Liver (tissue), 9 donors: ENCODE data around the gene MARCHF3. TPM values are rescaled to one million over a fixed set of nuclear protein-coding genes. Genes with fewer than 3 reads are reported as not detected.

Experiments
- DNase-seq: peaks from one replicate; pipeline ENCODE4 v3.0.0-alpha.2; 2017; ENCODE audit warnings: low spot score
- H3K27ac ChIP-seq, 2 donors: one replicate each; pipeline ENCODE4 v1.7.0; 2013; ENCODE audit warnings: inconsistent platforms in 2 of 2, low read length in 2 of 2, control low read depth in 1 of 2, low read depth in 1 of 2, mild to moderate bottlenecking in 1 of 2
- H3K27me3 ChIP-seq, 4 donors: one replicate each; pipeline versions ENCODE4 v1.6.1 to v1.7.0; 2013; ENCODE audit warnings: low read length in 3 of 4, inconsistent platforms in 1 of 4, mild to moderate bottlenecking in 1 of 4, moderate library complexity in 1 of 4; ENCODE audit not compliant: control insufficient read depth in 4 of 4, insufficient read depth in 4 of 4
- H3K36me3 ChIP-seq, 4 donors: one replicate each; pipeline versions ENCODE4 v1.6.1 to v1.7.0; 2013; ENCODE audit warnings: low read length in 3 of 4, mild to moderate bottlenecking in 3 of 4, low read depth in 1 of 4, moderate library complexity in 1 of 4; ENCODE audit not compliant: control insufficient read depth in 4 of 4, insufficient read depth in 3 of 4
- H3K4me1 ChIP-seq, 4 donors: one replicate each; pipeline versions ENCODE4 v1.6.1 to v1.7.0; 2013; ENCODE audit warnings: low read length in 3 of 4, mild to moderate bottlenecking in 3 of 4, moderate library complexity in 1 of 4; ENCODE audit not compliant: control insufficient read depth in 4 of 4, insufficient read depth in 4 of 4
- H3K4me3 ChIP-seq, 3 donors: one replicate each; pipeline versions ENCODE4 v1.6.1 to v1.7.0; 2013; ENCODE audit warnings: low read length in 3 of 3, control low read depth in 1 of 3, low read depth in 1 of 3, mild to moderate bottlenecking in 1 of 3
- H3K9ac ChIP-seq, 2 donors: one replicate each; pipeline ENCODE4 v1.7.0; 2013; ENCODE audit warnings: low read length in 2 of 2, mild to moderate bottlenecking in 2 of 2, moderate library complexity in 2 of 2, control low read depth in 1 of 2, low read depth in 1 of 2
- H3K9me3 ChIP-seq, 4 donors: one replicate each; pipeline versions ENCODE4 v1.6.1 to v1.7.0; 2013; ENCODE audit warnings: low read length in 3 of 4; ENCODE audit not compliant: control insufficient read depth in 4 of 4
- EGR1 ChIP-seq, 2 donors: IDR thresholded peaks; 2 replicates each; pipeline ENCODE4 v1.6.1; 2016 to 2018; ENCODE audit warnings: antibody characterized with exemption in 2 of 2, low read depth in 2 of 2
- FOXA1 ChIP-seq: IDR thresholded peaks from 2 replicates; pipeline ENCODE4 v1.6.1; 2016; ENCODE audit warnings: antibody characterized with exemption
- FOXA2 ChIP-seq: IDR thresholded peaks from 2 replicates; pipeline ENCODE4 v1.6.1; 2016; ENCODE audit warnings: antibody characterized with exemption
- GABPA ChIP-seq, 2 donors: IDR thresholded peaks in 1 of 2; conservative IDR thresholded peaks in 1 of 2; 2 replicates each; pipeline ENCODE4 v1.6.1; 2016; ENCODE audit warnings: antibody characterized with exemption in 2 of 2, mild to moderate bottlenecking in 1 of 2, moderate library complexity in 1 of 2
- HNF4A ChIP-seq, 2 donors: conservative IDR thresholded peaks; 2 replicates each; pipeline ENCODE4 v1.6.1; 2016; ENCODE audit warnings: antibody characterized with exemption in 2 of 2, mild to moderate bottlenecking in 2 of 2
- HNF4G ChIP-seq: IDR thresholded peaks from 2 replicates; pipeline ENCODE4 v1.6.1; 2016; ENCODE audit warnings: antibody characterized with exemption
- NR2F2 ChIP-seq: IDR thresholded peaks from 2 replicates; pipeline ENCODE4 v1.6.1; 2016; ENCODE audit warnings: antibody characterized with exemption
- RAD21 ChIP-seq, 2 donors: IDR thresholded peaks; 2 replicates each; pipeline ENCODE4 v1.6.1; 2016; ENCODE audit warnings: antibody characterized with exemption in 2 of 2, mild to moderate bottlenecking in 2 of 2
- RXRA ChIP-seq, 2 donors: IDR thresholded peaks; 2 replicates each; pipeline ENCODE4 v1.6.1; 2017 to 2018; ENCODE audit warnings: antibody characterized with exemption in 2 of 2, mild to moderate bottlenecking in 1 of 2
- SP1 ChIP-seq: IDR thresholded peaks from 2 replicates; pipeline ENCODE4 v1.6.1; 2018; ENCODE audit warnings: antibody characterized with exemption, mild to moderate bottlenecking
- TAF1 ChIP-seq: conservative IDR thresholded peaks from 2 replicates; pipeline ENCODE4 v1.6.1; 2016; ENCODE audit warnings: antibody characterized with exemption, mild to moderate bottlenecking
- YY1 ChIP-seq: IDR thresholded peaks from 2 replicates; pipeline ENCODE4 v1.6.1; 2016; ENCODE audit warnings: antibody characterized with exemption, mild to moderate bottlenecking
- WGBS: extraction: QIAGEN DNeasy Blood & Tissue Kit; methylation state at CpG from one replicate; pipeline ENCODE4 v1.1.7; 2013; 5-methylcytosine and 5-hydroxymethylcytosine counted together
- polyA plus RNA-seq, 2 donors: library from polyadenylated mRNA; stranded (reverse) in 1 of 2; unstranded in 1 of 2; fragments of 200-250 nt in 1 of 2; fragments of >200 nt in 1 of 2; fragmentation: Nextera tagmentation in 1 of 2; extraction: Ambion mirVana in 1 of 2; gene quantifications; one replicate each; pipeline versions ENCODE4 v1.2.1 to v1.2.3, GENCODE V29; 2013 to 2015
- total RNA-seq, 2 donors: library from RNA; depleted of rRNA; stranded (reverse); fragments of >200 nt; gene quantifications; one replicate each; pipeline ENCODE4 v1.2.3, GENCODE V29; 2014
- TF ChIP-seq, protein P1 (sequence below): IDR thresholded peaks from 2 replicates; pipeline ENCODE4 v1.6.1; 2016; ENCODE audit warnings: antibody characterized with exemption
- TF ChIP-seq, protein P2 (sequence below): IDR thresholded peaks from 2 replicates; pipeline ENCODE4 v1.6.1; 2016; ENCODE audit warnings: antibody characterized with exemption, mild to moderate bottlenecking
- TF ChIP-seq, protein P3 (sequence below): fragments of 150-350 bp; IDR thresholded peaks from 2 replicates; pipeline ENCODE4 v1.5.1; 2017; ENCODE audit warnings: improper control_type of control experiment, low read depth, low read length; ENCODE audit not compliant: missing input control
- TF ChIP-seq, protein P4 (sequence below): IDR thresholded peaks from 2 replicates; pipeline ENCODE4 v1.6.1; 2016; ENCODE audit warnings: antibody characterized with exemption
- donor health status: healthy.
- donor health status: healthy.
- donor health status: healthy.
- donor health status: healthy.
- donor health status: healthy.

The MARCHF3 gene
- total and polyA plus RNA-seq, 4 donors = 0.93 to 51.0 (median 1.4) TPM

DNA sequence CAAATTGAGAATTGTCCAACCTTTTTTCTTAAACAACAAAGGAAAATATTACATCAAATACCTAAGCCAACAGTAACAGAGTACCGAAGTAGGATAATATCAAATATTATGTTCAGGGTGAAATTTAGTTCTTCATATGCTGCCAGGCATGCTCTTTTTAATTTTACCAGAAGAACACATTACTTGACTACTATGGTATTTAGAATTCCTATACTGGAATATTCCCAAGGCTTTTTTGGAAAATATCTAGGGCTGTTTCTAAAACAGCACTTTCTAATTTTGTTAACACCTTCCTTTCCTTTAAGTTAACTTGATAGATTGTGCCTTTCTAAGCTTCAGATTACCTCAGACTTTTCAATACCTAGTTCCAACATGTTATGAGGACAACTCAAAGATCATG, 48.7 kb downstream of the MARCHF3 start:
- no peaks in the 10 kb centered on the region for H3K4me1 ChIP-seq
- DNase-seq = no peak
- H3K36me3 ChIP-seq = no peaks in the 10 kb centered on the region
- no peak overlapping the region for H3K4me3 ChIP-seq
- H3K9me3 ChIP-seq = no peaks in the 10 kb centered on the region
- H3K9ac ChIP-seq = no peak overlapping the region
- H3K27ac ChIP-seq = no peak overlapping the region
- TF ChIP-seq HNF4A (conservative IDR thresholded peaks at IDR 0.05) = no peak
- no peaks in the 10 kb centered on the region for H3K27me3 ChIP-seq
- 96% methylated on average over 1 of the region's 1 CpG for WGBS

DNA sequence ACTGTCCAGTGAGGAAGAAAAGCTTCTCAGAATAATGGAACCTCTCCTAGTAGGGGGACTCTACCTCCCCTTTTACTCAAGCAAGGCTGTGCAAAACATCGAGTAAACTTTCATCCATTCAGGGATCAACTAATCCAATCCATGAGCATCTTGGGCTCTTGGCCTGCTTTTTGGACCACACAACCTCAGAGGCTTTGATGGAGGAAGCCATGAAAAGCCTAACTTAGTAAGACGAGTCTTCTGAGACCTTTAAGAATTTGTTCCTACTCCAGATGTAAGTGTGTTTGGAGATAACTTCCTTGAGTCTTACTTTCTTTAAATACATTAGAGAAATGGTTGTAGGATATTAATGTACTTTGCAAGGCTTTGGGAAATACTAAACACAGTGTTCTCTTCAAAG, 49.1 kb downstream of the MARCHF3 start:
- Histone ChIP-seq H3K9ac (no peak overlapping the region), H3K4me1 (no peaks in the 10 kb centered on the region), H3K4me3 (no peak overlapping the region), H3K9me3 (no peaks in the 10 kb centered on the region), H3K36me3 (no peaks in the 10 kb centered on the region), H3K27ac (no peak overlapping the region), H3K27me3 (no peaks in the 10 kb centered on the region)
- TF ChIP-seq HNF4A (conservative IDR thresholded peaks at IDR 0.05) = no peak
- WGBS = 96% methylated on average over 2 of the region's 2 CpGs
- DNase-seq = no peak

DNA sequence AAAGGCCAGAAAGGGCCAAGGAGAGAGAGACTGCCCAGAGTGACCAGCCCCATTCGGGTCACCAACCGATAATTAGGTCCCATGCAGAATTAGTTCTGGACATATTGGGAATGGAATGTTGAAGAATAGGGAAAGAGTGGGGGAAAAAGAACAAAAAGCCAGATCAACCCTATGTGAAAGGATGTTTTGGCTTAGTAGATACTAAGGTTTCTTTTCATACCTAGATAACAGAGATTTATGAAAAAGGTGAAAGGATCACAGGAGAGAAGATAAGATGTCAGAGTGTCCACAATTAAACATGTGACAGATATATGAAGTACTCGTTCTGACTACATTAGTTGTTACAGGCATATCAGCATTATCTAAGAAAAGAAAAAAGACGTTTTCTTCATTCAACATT, 52.1 kb downstream of the MARCHF3 start:
- H3K4me1 ChIP-seq = no peaks in the 10 kb centered on the region
- no peak overlapping the region for H3K9ac ChIP-seq
- TF ChIP-seq HNF4G (no peak), GABPA (IDR thresholded peaks at IDR 0.05 in 1 of 2, conservative IDR thresholded peaks at IDR 0.05 in 1 of 2) (no peak), EGR1 (IDR thresholded peaks at IDR 0.05; ENCODE audit: low read depth in 2 of 2) (no peak), SP1 (no peak), TAF1 (no peak), HNF4A (conservative IDR thresholded peaks at IDR 0.05) (no peak), YY1 (no peak), RXRA (IDR thresholded peaks at IDR 0.05) (no peak), FOXA2 (no peak), NR2F2 (no peak), RAD21 (IDR thresholded peaks at IDR 0.05) (no peak), FOXA1 (no peak)
- TF ChIP-seq, protein P1, sequence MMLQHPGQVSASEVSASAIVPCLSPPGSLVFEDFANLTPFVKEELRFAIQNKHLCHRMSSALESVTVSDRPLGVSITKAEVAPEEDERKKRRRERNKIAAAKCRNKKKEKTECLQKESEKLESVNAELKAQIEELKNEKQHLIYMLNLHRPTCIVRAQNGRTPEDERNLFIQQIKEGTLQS = no peak
- TF ChIP-seq, protein P2, sequence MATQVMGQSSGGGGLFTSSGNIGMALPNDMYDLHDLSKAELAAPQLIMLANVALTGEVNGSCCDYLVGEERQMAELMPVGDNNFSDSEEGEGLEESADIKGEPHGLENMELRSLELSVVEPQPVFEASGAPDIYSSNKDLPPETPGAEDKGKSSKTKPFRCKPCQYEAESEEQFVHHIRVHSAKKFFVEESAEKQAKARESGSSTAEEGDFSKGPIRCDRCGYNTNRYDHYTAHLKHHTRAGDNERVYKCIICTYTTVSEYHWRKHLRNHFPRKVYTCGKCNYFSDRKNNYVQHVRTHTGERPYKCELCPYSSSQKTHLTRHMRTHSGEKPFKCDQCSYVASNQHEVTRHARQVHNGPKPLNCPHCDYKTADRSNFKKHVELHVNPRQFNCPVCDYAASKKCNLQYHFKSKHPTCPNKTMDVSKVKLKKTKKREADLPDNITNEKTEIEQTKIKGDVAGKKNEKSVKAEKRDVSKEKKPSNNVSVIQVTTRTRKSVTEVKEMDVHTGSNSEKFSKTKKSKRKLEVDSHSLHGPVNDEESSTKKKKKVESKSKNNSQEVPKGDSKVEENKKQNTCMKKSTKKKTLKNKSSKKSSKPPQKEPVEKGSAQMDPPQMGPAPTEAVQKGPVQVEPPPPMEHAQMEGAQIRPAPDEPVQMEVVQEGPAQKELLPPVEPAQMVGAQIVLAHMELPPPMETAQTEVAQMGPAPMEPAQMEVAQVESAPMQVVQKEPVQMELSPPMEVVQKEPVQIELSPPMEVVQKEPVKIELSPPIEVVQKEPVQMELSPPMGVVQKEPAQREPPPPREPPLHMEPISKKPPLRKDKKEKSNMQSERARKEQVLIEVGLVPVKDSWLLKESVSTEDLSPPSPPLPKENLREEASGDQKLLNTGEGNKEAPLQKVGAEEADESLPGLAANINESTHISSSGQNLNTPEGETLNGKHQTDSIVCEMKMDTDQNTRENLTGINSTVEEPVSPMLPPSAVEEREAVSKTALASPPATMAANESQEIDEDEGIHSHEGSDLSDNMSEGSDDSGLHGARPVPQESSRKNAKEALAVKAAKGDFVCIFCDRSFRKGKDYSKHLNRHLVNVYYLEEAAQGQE = no peak
- TF ChIP-seq, protein P3, sequence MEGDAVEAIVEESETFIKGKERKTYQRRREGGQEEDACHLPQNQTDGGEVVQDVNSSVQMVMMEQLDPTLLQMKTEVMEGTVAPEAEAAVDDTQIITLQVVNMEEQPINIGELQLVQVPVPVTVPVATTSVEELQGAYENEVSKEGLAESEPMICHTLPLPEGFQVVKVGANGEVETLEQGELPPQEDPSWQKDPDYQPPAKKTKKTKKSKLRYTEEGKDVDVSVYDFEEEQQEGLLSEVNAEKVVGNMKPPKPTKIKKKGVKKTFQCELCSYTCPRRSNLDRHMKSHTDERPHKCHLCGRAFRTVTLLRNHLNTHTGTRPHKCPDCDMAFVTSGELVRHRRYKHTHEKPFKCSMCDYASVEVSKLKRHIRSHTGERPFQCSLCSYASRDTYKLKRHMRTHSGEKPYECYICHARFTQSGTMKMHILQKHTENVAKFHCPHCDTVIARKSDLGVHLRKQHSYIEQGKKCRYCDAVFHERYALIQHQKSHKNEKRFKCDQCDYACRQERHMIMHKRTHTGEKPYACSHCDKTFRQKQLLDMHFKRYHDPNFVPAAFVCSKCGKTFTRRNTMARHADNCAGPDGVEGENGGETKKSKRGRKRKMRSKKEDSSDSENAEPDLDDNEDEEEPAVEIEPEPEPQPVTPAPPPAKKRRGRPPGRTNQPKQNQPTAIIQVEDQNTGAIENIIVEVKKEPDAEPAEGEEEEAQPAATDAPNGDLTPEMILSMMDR = no peak
- TF ChIP-seq, protein P4, sequence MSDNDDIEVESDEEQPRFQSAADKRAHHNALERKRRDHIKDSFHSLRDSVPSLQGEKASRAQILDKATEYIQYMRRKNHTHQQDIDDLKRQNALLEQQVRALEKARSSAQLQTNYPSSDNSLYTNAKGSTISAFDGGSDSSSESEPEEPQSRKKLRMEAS = no peak
- H3K4me3 ChIP-seq = no peak overlapping the region
- H3K9me3 ChIP-seq = no peaks in the 10 kb centered on the region
- no peak for DNase-seq
- 89% methylated on average over 4 of the region's 4 CpGs for WGBS
- no peaks in the 10 kb centered on the region for H3K27me3 ChIP-seq
- no peak overlapping the region for H3K27ac ChIP-seq
- no peaks in the 10 kb centered on the region for H3K36me3 ChIP-seq
